Endothelial cell (in vitro differentiated cells): ENCODE data around the gene KCNK2. TPM values are rescaled to one million over a fixed set of nuclear protein-coding genes. Genes with fewer than 3 reads are reported as not detected.

ENCODE experiments used
- DNase-seq: peaks from one replicate; pipeline ENCODE4 v3.0.0; 2021; ENCODE audit warnings: low spot score
- H3K27ac Mint-ChIP-seq: one replicate; pipeline ENCODE4 v1.8.0; 2021; ENCODE audit warnings: mixed read lengths, inconsistent platforms; ENCODE audit not compliant: unreplicated experiment
- H3K27me3 Mint-ChIP-seq: one replicate; pipeline ENCODE4 v1.8.0; 2021; ENCODE audit warnings: mild to moderate bottlenecking, moderate library complexity, mixed read lengths, inconsistent platforms; ENCODE audit not compliant: unreplicated experiment
- H3K36me3 Mint-ChIP-seq: one replicate; pipeline ENCODE4 v1.8.0; 2021; ENCODE audit warnings: mild to moderate bottlenecking, low read depth, mixed read lengths, inconsistent platforms; ENCODE audit not compliant: unreplicated experiment
- H3K4me1 Mint-ChIP-seq: one replicate; pipeline ENCODE4 v1.8.0; 2021; ENCODE audit warnings: mild to moderate bottlenecking, mixed read lengths, inconsistent platforms; ENCODE audit not compliant: unreplicated experiment
- H3K4me3 Mint-ChIP-seq: one replicate; pipeline ENCODE4 v1.8.0; 2021; ENCODE audit warnings: mild to moderate bottlenecking, mixed read lengths, inconsistent platforms; ENCODE audit not compliant: unreplicated experiment
- H3K9me3 Mint-ChIP-seq: one replicate; pipeline ENCODE4 v1.8.0; 2021; ENCODE audit warnings: mixed read lengths, inconsistent platforms; ENCODE audit not compliant: unreplicated experiment
- total RNA-seq: library from RNA; stranded (reverse); fragmentation: NEBNext Ultra II Directional; extraction: Animal tissue kit (Norgen Biotek cat#: 25700); gene quantifications from one replicate; pipeline ENCODE4 v1.2.1, GENCODE V29; 2021; ENCODE audit not compliant: unreplicated experiment
- TF ChIP-seq, protein P1 (sequence below): fragments of 200-600 bp; sonication (generic); IDR thresholded peaks from one replicate; pipeline ENCODE4 v1.5.0; 2021; ENCODE audit warnings: antibody characterized with exemption; ENCODE audit not compliant: unreplicated experiment

KCNK2 gene
- total RNA-seq, 1 donor from 2014 or later, result not detected

DNA sequence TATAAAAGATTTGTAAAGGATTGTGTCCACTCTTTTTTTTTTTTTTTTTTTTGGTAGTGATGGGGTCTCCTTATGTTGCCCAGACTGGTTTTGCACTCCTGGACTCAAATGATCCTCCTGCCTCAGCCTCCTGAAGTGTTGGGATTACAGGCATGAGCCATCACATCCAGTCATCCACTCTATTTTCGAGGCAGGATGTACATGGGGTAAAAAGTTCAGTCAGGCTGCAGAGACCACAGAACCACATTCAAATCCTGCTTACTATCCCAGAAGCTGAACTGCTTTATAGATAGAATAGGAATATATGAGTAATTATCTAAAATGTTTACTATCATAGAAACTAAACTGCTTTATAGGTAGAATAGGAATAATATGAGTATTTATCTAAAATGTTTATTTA, 26.0 kb upstream of the KCNK2 start:
- no peak for DNase-seq
- Mint-ChIP-seq H3K9me3 (no peaks in the 10 kb centered on the region), H3K27me3 (peaks cover 3% of the 10 kb centered on the region), H3K36me3 (no peaks in the 10 kb centered on the region), H3K4me1 (no peaks in the 10 kb centered on the region), H3K27ac (no peak overlapping the region), H3K4me3 (no peak overlapping the region)
- TF ChIP-seq, protein P1, sequence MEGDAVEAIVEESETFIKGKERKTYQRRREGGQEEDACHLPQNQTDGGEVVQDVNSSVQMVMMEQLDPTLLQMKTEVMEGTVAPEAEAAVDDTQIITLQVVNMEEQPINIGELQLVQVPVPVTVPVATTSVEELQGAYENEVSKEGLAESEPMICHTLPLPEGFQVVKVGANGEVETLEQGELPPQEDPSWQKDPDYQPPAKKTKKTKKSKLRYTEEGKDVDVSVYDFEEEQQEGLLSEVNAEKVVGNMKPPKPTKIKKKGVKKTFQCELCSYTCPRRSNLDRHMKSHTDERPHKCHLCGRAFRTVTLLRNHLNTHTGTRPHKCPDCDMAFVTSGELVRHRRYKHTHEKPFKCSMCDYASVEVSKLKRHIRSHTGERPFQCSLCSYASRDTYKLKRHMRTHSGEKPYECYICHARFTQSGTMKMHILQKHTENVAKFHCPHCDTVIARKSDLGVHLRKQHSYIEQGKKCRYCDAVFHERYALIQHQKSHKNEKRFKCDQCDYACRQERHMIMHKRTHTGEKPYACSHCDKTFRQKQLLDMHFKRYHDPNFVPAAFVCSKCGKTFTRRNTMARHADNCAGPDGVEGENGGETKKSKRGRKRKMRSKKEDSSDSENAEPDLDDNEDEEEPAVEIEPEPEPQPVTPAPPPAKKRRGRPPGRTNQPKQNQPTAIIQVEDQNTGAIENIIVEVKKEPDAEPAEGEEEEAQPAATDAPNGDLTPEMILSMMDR, result no peak

DNA sequence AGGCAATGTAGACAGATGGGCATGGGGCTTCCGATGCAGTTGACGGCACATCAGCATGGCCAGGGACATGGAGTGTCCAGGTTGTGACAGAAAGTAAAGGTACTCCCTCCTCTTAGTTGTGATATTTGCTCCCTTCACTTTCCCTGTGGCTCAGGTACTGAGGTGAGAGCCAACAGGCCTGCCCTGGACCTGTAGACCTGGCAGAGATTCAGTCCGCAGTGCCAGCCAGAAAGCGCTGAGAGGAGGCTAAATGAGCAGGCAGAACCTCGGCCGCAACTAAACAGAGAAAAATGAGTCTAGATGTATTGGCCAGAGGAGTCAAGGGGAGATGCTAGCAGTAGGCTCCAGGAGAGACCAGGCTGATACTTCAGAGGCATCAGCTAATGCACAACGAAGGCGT, 22.6 kb upstream of the KCNK2 start:
- Mint-ChIP-seq H3K27ac (no peak overlapping the region), H3K36me3 (no peaks in the 10 kb centered on the region), H3K27me3 (peaks cover 3% of the 10 kb centered on the region), H3K9me3 (no peaks in the 10 kb centered on the region), H3K4me1 (no peaks in the 10 kb centered on the region), H3K4me3 (no peak overlapping the region)
- no peak for DNase-seq
- TF ChIP-seq, protein P1, result no peak

GRCh38 chr1:215064327-215064726, 18.2 kb upstream of the KCNK2 start:
- DNase-seq, result no peak
- Mint-ChIP-seq H3K4me1 (peaks cover 4% of the 10 kb centered on the region), H3K36me3 (no peaks in the 10 kb centered on the region), H3K27ac (no peak overlapping the region), H3K4me3 (no peak overlapping the region), H3K27me3 (no peaks in the 10 kb centered on the region), H3K9me3 (no peaks in the 10 kb centered on the region)
- TF ChIP-seq, protein P1, result no peak

- H3K4me1 Mint-ChIP-seq, result peaks cover 2% of the 10 kb centered on the region
- H3K36me3 Mint-ChIP-seq, result no peaks in the 10 kb centered on the region
- no peaks in the 10 kb centered on the region for H3K9me3 Mint-ChIP-seq
- no peak overlapping the region for H3K27ac Mint-ChIP-seq
- TF ChIP-seq, protein P1, result no peak
- no peaks in the 10 kb centered on the region for H3K27me3 Mint-ChIP-seq
- no peak for DNase-seq
- H3K4me3 Mint-ChIP-seq, result no peak overlapping the region
Measured at GRCh38 chr1:215071078-215071477, 11.5 kb upstream of the KCNK2 start.

- TF ChIP-seq, protein P1, result no peak
- no peaks in the 10 kb centered on the region for H3K9me3 Mint-ChIP-seq
- H3K4me3 Mint-ChIP-seq, result no peak overlapping the region
- peaks cover 8% of the 10 kb centered on the region for H3K27me3 Mint-ChIP-seq
- DNase-seq, result peak; percentile 49
- no peaks in the 10 kb centered on the region for H3K36me3 Mint-ChIP-seq
- H3K27ac Mint-ChIP-seq, result no peak overlapping the region
- H3K4me1 Mint-ChIP-seq, result no peaks in the 10 kb centered on the region
Measured at GRCh38 chr1:215076322-215076721, 6.2 kb upstream of the KCNK2 start.
